Calu3 (cell line): ENCODE data around the gene EMID1. TPM values are rescaled to one million over a fixed set of nuclear protein-coding genes. Genes with fewer than 3 reads are reported as not detected.
A peak's percentile ranks its signal among the peaks of the same experiment; 100 is the strongest.

ENCODE experiments used
- BruUV-seq: library from RNA; stranded (reverse); fragments of 400-500 nt; replicated peaks from 2 replicates; lab custom pipeline; 2021; lab: Mats Ljungman, UMichigan
- CTCF ChIA-PET: fragments of 300-600 bp; sonication (Branson Sonifier 250); formaldehyde crosslinking; loops from one replicate; lab custom pipeline; 2022; ENCODE audit warnings: antibody characterized with exemption; lab: Charles Lee
- DNase-seq: peaks from one replicate; pipeline ENCODE4 v3.0.0; 2022
- H3K27ac Mint-ChIP-seq: one replicate; pipeline ENCODE4 v1.8.0; 2022; ENCODE audit warnings: mixed read lengths; ENCODE audit not compliant: unreplicated experiment
- H3K27me3 Mint-ChIP-seq: one replicate; pipeline ENCODE4 v1.8.0; 2022; ENCODE audit warnings: mixed read lengths; ENCODE audit not compliant: unreplicated experiment
- H3K36me3 Mint-ChIP-seq: one replicate; pipeline ENCODE4 v1.8.0; 2022; ENCODE audit warnings: mild to moderate bottlenecking, moderate library complexity, mixed read lengths; ENCODE audit not compliant: insufficient read depth, unreplicated experiment
- H3K4me1 Mint-ChIP-seq: one replicate; pipeline ENCODE4 v1.8.0; 2022; ENCODE audit warnings: mild to moderate bottlenecking, low read depth, mixed read lengths; ENCODE audit not compliant: unreplicated experiment
- H3K4me3 Mint-ChIP-seq: one replicate; pipeline ENCODE4 v1.8.0; 2022; ENCODE audit warnings: mild to moderate bottlenecking, low read depth, moderate library complexity, mixed read lengths; ENCODE audit not compliant: unreplicated experiment
- H3K9me3 Mint-ChIP-seq: one replicate; pipeline ENCODE4 v1.8.0; 2022; ENCODE audit warnings: low read depth, mixed read lengths; ENCODE audit not compliant: unreplicated experiment
- CTCF ChIP-seq: fragments of 200-600 bp; IDR thresholded peaks from one replicate; pipeline ENCODE4 v1.8.0; 2022; ENCODE audit warnings: antibody characterized with exemption; ENCODE audit not compliant: unreplicated experiment
- intact Hi-C: fragments of 100-400 bp; cut with micrococcal nuclease; formaldehyde crosslinking; loops from one replicate; pipeline ENCODE4 v1.10.0; 2022; ENCODE audit not compliant: unreplicated experiment
- total RNA-seq: library from RNA; stranded (reverse); gene quantifications from 2 replicates; pipeline ENCODE4 v1.2.3, GENCODE V29; 2022

The EMID1 gene
- total RNA-seq, 1 experiment from 2014 or later, result 1.1 TPM

GRCh38 chr22:29298641-29299040 lies 92.9 kb downstream of the EMID1 start:
- Mint-ChIP-seq H3K36me3 (peaks cover 88% of the 10 kb centered on the region), H3K9me3 (no peaks in the 10 kb centered on the region), H3K4me1 (no peaks in the 10 kb centered on the region), H3K4me3 (no peak overlapping the region), H3K27me3 (no peaks in the 10 kb centered on the region), H3K27ac (peak overlapping the region; percentile 1)
- TF ChIP-seq CTCF, result no peak
- intact Hi-C loops, result no loop called here
- no peak for DNase-seq
- no TSS peak for BruUV-seq
- CTCF ChIA-PET, result interaction anchor here (0.6 kb wide), 2 partner anchors 47 to 293 kb away, joined by 5 to 6 read pairs; no protein-coding TSS in a partner anchor

GRCh38 chr22:29299136-29299900 lies 93.6 kb downstream of the EMID1 start:
- H3K27me3 Mint-ChIP-seq, result no peaks in the 10 kb centered on the region
- H3K4me1 Mint-ChIP-seq, result no peaks in the 10 kb centered on the region
- H3K36me3 Mint-ChIP-seq, result peaks cover 83% of the 10 kb centered on the region
- H3K9me3 Mint-ChIP-seq, result no peaks in the 10 kb centered on the region
- CTCF ChIA-PET, result no interaction called here
- no peak for DNase-seq
- intact Hi-C loops, result no loop called here
- BruUV-seq, result no TSS peak
- no peak overlapping the region for H3K4me3 Mint-ChIP-seq
- H3K27ac Mint-ChIP-seq, result peak overlapping the region; percentile 1
- no peak for TF ChIP-seq CTCF

GRCh38 chr22:29300467-29300806 lies 94.7 kb downstream of the EMID1 start:
- H3K27ac Mint-ChIP-seq, result peak overlapping the region; percentile 46
- no TSS peak for BruUV-seq
- no peaks in the 10 kb centered on the region for H3K27me3 Mint-ChIP-seq
- intact Hi-C loops, result no loop called here
- peaks cover 83% of the 10 kb centered on the region for H3K36me3 Mint-ChIP-seq
- CTCF ChIA-PET, result no interaction called here
- no peaks in the 10 kb centered on the region for H3K4me1 Mint-ChIP-seq
- H3K9me3 Mint-ChIP-seq, result no peaks in the 10 kb centered on the region
- TF ChIP-seq CTCF, result no peak
- H3K4me3 Mint-ChIP-seq, result no peak overlapping the region
- DNase-seq, result no peak

GRCh38 chr22:29300807-29301601 lies 95.3 kb downstream of the EMID1 start:
- no peak for DNase-seq
- CTCF ChIA-PET, result no interaction called here
- Mint-ChIP-seq H3K4me1 (no peaks in the 10 kb centered on the region), H3K9me3 (no peaks in the 10 kb centered on the region), H3K27me3 (no peaks in the 10 kb centered on the region), H3K4me3 (no peak overlapping the region), H3K36me3 (peaks cover 84% of the 10 kb centered on the region), H3K27ac (peak overlapping the region; percentile 46)
- BruUV-seq, result no TSS peak
- no peak for TF ChIP-seq CTCF
- intact Hi-C loops, result no loop called here
